Measurements from ENCODE around the gene NPC2.

The NPC2 gene

DNA sequence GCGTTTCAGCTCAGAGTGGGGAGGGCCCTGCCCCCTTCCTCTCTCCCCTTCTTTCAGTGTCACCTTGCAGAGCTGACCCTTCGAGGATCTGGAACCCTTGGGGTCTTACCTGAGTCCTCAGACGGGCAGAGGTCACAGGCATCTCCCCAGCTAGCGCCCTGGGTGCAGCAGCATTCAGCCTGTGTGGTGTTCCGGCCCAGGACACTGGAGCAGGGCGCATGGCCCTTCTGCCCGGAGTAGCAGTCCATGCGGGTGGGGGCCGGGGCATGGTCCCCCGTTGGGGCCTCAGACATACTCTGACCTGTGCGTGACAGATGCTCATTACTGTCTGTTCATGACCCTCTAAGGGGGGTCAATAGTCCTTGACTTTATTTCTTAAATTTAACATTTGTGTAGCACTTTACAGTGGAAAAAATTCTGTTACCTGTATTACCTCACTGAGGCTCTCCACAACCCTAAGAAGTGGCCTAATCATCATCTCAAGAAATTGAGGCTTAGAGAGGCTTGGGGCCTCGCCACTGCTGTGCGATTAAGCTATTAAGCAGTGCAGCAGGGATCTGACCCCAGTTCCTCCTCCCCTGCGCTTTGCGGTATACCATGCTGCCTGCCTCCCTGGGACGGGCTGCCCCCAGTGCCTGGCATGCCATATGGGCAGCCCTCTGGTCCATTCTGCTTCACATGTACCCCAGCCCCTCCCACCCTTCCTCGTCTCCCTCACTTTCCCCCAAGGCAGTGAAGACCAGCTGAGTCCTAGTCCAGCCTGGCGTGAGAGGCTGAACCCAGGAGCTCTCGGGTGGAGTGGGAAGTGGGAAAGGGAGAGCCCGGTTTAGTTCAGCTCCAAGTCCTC is 12.0 kb upstream of the NPC2 start:
- no peak overlapping the region for H3K9ac ChIP-seq (ENCODE audit: low read length in 5 of 5)
- no peaks in the 10 kb centered on the region for H3K9me3 ChIP-seq (ENCODE audit: control insufficient read depth in 5 of 5, low read length in 5 of 5)
- peaks cover 0 to 4% (median 0%) of the 10 kb centered on the region in 5 donors for H3K4me1 ChIP-seq (ENCODE audit: control insufficient read depth in 5 of 5, insufficient read depth in 5 of 5, low read length in 5 of 5)
- H3K27ac ChIP-seq (ENCODE audit: low read depth, low read length), result no peak overlapping the region
- H3K4me3 ChIP-seq (ENCODE audit: low read depth in 1 of 5, low read length in 5 of 5), result no peak overlapping the region
- peaks cover 0 to 87% (median 35%) of the 10 kb centered on the region in 5 donors for H3K36me3 ChIP-seq (ENCODE audit: control insufficient read depth in 5 of 5, insufficient read depth in 5 of 5, low read length in 5 of 5)
- H3K27me3 ChIP-seq (ENCODE audit: control insufficient read depth in 5 of 5, insufficient read depth in 4 of 5, low read length in 5 of 5), result peaks cover 0 to 11% (median 0%) of the 10 kb centered on the region in 5 donors

DNA sequence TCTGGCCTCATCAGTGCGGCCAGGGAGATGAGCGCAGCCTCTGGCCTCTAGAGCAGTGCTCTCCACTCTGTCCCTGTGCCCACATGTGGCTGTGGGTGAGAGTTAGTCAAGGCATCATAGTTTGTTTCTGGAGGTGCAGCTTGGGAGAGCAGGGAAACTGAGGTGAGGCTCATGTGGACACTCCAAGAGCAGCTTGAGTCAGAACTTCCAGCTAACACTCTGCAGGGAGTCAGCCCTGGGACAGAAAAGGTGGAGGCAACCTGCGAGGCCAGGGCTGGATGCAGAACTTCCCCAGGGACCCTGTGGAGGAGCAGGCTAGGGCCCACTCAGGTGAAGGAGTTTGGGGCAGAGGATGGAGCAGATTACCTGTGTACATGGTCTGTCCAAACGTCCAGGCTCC is 11.3 kb upstream of the NPC2 start:
- Histone ChIP-seq H3K36me3 (ENCODE audit: control insufficient read depth in 5 of 5, insufficient read depth in 5 of 5, low read length in 5 of 5) (peaks cover 0 to 82% (median 35%) of the 10 kb centered on the region in 5 donors), H3K9ac (ENCODE audit: low read length in 5 of 5) (no peak overlapping the region), H3K27ac (ENCODE audit: low read depth, low read length) (no peak overlapping the region)

DNA sequence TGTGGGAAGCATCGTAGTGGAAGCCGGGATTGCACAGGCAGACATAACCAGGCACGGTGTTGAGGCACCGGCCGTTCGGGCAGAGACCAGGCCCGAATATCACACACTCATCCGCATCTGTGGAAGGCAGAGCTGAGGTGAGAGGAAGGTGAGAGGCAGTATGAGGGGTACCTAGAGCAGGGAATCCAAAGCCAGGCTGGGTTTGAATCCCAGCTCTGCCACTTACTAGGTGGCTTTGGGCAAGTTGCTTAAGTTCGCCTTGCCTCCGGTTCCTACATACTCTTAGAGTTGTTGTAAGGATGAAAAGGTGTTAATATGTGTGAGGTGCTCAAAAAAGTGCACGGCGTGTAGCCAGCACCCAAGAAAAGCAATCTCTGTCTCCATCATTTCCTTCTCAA is 10.8 kb upstream of the NPC2 start:
- Histone ChIP-seq H3K4me3 (ENCODE audit: low read depth in 1 of 5, low read length in 5 of 5) (no peak overlapping the region), H3K27ac (ENCODE audit: low read depth, low read length) (no peak overlapping the region), H3K9me3 (ENCODE audit: control insufficient read depth in 5 of 5, low read length in 5 of 5) (no peaks in the 10 kb centered on the region), H3K27me3 (ENCODE audit: control insufficient read depth in 5 of 5, insufficient read depth in 4 of 5, low read length in 5 of 5) (peaks cover 0 to 7% (median 0%) of the 10 kb centered on the region in 5 donors), H3K36me3 (ENCODE audit: control insufficient read depth in 5 of 5, insufficient read depth in 5 of 5, low read length in 5 of 5) (peaks cover 0 to 82% (median 35%) of the 10 kb centered on the region in 5 donors), H3K9ac (ENCODE audit: low read length in 5 of 5) (no peak overlapping the region), H3K4me1 (ENCODE audit: control insufficient read depth in 5 of 5, insufficient read depth in 5 of 5, low read length in 5 of 5) (peaks cover 0 to 4% (median 0%) of the 10 kb centered on the region in 5 donors)

More for the DNA sequence above, 11.3 kb upstream of the NPC2 start:
- Histone ChIP-seq H3K4me1 (ENCODE audit: control insufficient read depth in 5 of 5, insufficient read depth in 5 of 5, low read length in 5 of 5) (peaks cover 0 to 4% (median 0%) of the 10 kb centered on the region in 5 donors), H3K4me3 (ENCODE audit: low read depth in 1 of 5, low read length in 5 of 5) (no peak overlapping the region), H3K9me3 (ENCODE audit: control insufficient read depth in 5 of 5, low read length in 5 of 5) (no peaks in the 10 kb centered on the region), H3K27me3 (ENCODE audit: control insufficient read depth in 5 of 5, insufficient read depth in 4 of 5, low read length in 5 of 5) (peaks cover 0 to 11% (median 0%) of the 10 kb centered on the region in 5 donors)

DNA sequence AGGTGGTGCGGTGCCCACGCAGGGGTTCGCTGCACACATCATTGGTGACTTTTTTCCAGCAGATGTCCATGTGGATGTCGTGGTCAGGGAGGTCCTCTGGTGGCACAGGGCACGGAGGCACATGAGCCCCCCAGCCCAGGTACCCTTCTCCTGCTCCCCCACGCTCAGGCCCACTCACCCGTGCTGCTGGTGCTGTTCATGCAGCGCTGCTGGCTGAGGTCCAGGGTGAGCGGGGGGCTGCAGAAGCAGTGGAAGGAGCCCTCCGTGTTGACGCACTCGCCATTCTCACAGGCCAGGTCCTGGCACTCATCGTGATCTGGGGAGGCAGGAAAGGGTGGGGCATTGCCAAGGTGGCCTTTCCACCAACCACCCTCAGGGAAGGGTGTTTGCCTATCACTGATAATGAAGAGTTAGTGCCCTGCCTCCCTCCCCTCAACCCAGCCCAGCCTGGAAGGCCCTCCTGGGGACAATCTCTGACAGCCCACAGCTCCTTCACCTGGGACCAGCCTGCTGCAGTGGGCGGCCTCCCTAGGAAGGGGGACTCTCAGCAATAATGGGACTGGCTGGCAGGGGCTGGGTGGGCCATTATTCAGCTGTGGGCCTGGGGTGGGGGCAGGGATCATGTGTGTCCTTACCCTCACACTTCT is 10.3 kb upstream of the NPC2 start:
- Histone ChIP-seq H3K9ac (ENCODE audit: low read length in 5 of 5) (no peak overlapping the region), H3K27me3 (ENCODE audit: control insufficient read depth in 5 of 5, insufficient read depth in 4 of 5, low read length in 5 of 5) (peaks cover 0 to 2% (median 0%) of the 10 kb centered on the region in 5 donors), H3K27ac (ENCODE audit: low read depth, low read length) (no peak overlapping the region), H3K9me3 (ENCODE audit: control insufficient read depth in 5 of 5, low read length in 5 of 5) (no peaks in the 10 kb centered on the region), H3K4me1 (ENCODE audit: control insufficient read depth in 5 of 5, insufficient read depth in 5 of 5, low read length in 5 of 5) (peaks cover 0 to 4% (median 0%) of the 10 kb centered on the region in 5 donors), H3K4me3 (ENCODE audit: low read depth in 1 of 5, low read length in 5 of 5) (no peak overlapping the region), H3K36me3 (ENCODE audit: control insufficient read depth in 5 of 5, insufficient read depth in 5 of 5, low read length in 5 of 5) (peaks cover 0 to 77% (median 32%) of the 10 kb centered on the region in 5 donors)

DNA sequence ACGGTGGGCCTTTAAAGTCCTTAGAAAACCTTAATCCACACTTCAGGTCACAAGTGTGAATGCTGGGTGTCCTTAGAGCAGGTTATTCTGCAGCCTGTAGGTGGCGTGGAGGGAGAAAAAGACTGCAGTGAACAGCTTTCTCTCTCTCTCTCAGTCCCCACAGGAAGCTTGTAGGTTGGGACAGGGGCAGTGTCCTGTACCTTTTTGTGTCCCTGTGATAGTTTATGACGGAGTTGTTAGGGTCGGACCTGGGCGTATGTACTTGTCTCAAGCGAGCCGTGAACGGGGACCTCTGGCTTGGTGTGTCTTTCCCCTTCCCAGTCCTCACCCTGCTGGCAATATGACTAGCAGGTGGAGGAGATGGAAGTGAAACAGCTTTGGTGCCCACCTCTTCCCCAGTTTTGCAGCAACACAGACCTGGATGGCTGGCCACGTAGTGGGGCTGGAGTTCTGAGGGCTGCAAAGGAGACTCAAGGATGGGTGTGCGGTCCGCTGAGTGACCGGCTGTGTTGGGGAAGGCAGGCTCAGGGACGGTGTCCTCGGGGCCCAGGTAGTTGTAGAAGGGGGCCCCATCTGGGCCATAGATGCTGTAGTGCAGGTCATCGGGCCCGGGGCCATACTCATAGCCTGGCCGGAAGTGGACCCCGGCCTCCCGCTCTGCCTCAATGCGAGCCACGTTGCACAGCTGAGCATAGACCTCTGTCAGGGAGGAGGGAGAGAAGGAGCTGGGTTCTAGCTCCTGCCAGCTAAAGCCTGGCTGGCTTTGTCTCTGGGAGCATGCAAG is 9.3 kb upstream of the NPC2 start:
- peaks cover 0 to 4% (median 0%) of the 10 kb centered on the region in 5 donors for H3K4me1 ChIP-seq (ENCODE audit: control insufficient read depth in 5 of 5, insufficient read depth in 5 of 5, low read length in 5 of 5)
- peaks cover 0 to 2% (median 0%) of the 10 kb centered on the region in 5 donors for H3K27me3 ChIP-seq (ENCODE audit: control insufficient read depth in 5 of 5, insufficient read depth in 4 of 5, low read length in 5 of 5)
- H3K27ac ChIP-seq (ENCODE audit: low read depth, low read length), result no peak overlapping the region
- no peak overlapping the region for H3K4me3 ChIP-seq (ENCODE audit: low read depth in 1 of 5, low read length in 5 of 5)
- peaks cover 0 to 69% (median 25%) of the 10 kb centered on the region in 5 donors for H3K36me3 ChIP-seq (ENCODE audit: control insufficient read depth in 5 of 5, insufficient read depth in 5 of 5, low read length in 5 of 5)
- H3K9ac ChIP-seq (ENCODE audit: low read length in 5 of 5), result peak overlapping the region in 1 of 5 donors; percentile 9
- H3K9me3 ChIP-seq (ENCODE audit: control insufficient read depth in 5 of 5, low read length in 5 of 5), result no peaks in the 10 kb centered on the region

DNA sequence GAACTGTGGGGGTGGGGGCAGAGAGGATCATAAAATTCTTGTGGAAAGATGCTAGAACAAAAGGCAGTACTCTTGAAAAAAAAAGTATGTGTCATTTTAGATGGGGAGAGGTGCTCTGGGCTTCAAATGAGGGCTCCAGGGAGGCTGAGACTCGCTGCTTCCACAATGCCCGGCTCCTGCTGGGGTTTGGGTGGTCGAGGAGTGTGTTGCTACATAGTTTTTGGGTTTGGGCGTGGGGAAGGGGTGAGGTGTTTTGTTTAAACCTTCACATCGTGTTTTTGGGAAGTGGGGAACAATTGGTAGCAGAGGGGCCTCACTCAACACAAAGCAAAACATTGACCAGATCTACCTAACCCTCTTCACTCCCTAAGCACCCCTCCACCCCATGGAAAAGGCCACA is 8.6 kb upstream of the NPC2 start:
- peaks cover 0 to 4% (median 0%) of the 10 kb centered on the region in 5 donors for H3K4me1 ChIP-seq (ENCODE audit: control insufficient read depth in 5 of 5, insufficient read depth in 5 of 5, low read length in 5 of 5)
- no peak overlapping the region for H3K9ac ChIP-seq (ENCODE audit: low read length in 5 of 5)
- no peaks in the 10 kb centered on the region for H3K9me3 ChIP-seq (ENCODE audit: control insufficient read depth in 5 of 5, low read length in 5 of 5)
- no peak overlapping the region for H3K4me3 ChIP-seq (ENCODE audit: low read depth in 1 of 5, low read length in 5 of 5)
- H3K27me3 ChIP-seq (ENCODE audit: control insufficient read depth in 5 of 5, insufficient read depth in 4 of 5, low read length in 5 of 5), result peaks cover 0 to 2% (median 0%) of the 10 kb centered on the region in 5 donors
- H3K36me3 ChIP-seq (ENCODE audit: control insufficient read depth in 5 of 5, insufficient read depth in 5 of 5, low read length in 5 of 5), result peaks cover 0 to 62% (median 22%) of the 10 kb centered on the region in 5 donors
- no peak overlapping the region for H3K27ac ChIP-seq (ENCODE audit: low read depth, low read length)

DNA sequence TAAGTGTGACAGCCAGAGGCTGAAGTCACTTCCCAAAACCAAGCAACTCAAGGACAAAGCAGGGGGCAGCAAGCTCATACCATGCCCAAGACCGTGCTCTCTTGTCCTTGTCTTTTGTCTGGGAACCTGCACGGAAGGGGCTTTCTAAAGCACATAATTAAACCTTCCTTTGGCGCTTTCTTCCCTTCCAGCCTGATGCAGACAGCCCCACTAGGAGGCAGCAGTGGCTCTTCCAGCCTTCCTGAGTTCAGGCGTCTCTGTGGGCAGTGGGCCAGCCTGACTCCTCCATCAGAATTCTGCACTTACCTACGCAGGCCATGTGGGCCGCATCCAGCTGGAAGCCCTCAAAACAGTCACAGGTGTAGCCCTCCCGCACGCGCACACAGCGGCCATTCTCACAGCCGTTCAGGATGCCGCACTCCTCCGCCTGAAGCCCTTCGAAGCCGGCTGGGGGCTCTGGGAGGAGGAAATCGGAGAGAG is 8.1 kb upstream of the NPC2 start:
- H3K36me3 ChIP-seq (ENCODE audit: control insufficient read depth in 5 of 5, insufficient read depth in 5 of 5, low read length in 5 of 5), result peaks cover 0 to 60% (median 20%) of the 10 kb centered on the region in 5 donors
- H3K4me1 ChIP-seq (ENCODE audit: control insufficient read depth in 5 of 5, insufficient read depth in 5 of 5, low read length in 5 of 5), result peaks cover 0 to 4% (median 0%) of the 10 kb centered on the region in 5 donors
- H3K4me3 ChIP-seq (ENCODE audit: low read depth in 1 of 5, low read length in 5 of 5), result no peak overlapping the region
- H3K27ac ChIP-seq (ENCODE audit: low read depth, low read length), result no peak overlapping the region
- H3K9me3 ChIP-seq (ENCODE audit: control insufficient read depth in 5 of 5, low read length in 5 of 5), result no peaks in the 10 kb centered on the region
- peaks cover 0 to 2% (median 0%) of the 10 kb centered on the region in 5 donors for H3K27me3 ChIP-seq (ENCODE audit: control insufficient read depth in 5 of 5, insufficient read depth in 4 of 5, low read length in 5 of 5)
- no peak overlapping the region for H3K9ac ChIP-seq (ENCODE audit: low read length in 5 of 5)

DNA sequence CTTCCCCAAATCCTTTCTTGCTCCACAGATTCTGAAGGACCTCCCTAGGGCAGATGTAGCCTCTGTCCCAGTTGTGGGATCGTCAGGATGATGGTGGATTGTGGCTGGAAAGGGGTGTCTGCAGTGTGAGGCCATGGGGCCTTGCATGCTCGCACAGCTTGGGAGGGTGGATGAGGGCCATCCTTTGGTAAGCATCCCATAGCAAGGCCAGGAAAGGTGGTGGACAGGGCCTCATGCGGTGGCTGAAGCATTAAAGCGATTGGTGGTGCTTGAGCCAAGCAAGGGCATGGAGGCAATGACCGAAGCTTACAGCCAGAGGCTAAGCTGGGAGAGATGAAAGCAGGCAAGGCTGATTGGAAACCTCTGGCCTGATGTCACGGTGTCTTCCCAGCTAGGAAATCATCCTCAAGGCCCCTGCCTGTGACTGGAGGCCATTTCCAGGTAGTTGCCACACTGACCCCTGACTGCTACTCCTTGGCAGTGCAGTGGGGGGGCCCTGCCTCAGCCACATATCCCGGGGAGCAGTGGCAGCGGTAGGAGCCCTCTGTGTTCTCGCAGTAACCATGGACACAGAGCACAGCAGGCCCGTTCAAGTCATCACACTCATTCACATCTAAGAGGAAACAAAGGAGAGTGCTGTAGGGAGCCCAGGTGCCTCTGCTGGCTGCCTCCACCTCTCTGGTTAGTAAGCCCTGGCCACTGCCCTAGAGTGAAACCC is 7.5 kb upstream of the NPC2 start:
- Histone ChIP-seq H3K9ac (ENCODE audit: low read length in 5 of 5) (no peak overlapping the region), H3K9me3 (ENCODE audit: control insufficient read depth in 5 of 5, low read length in 5 of 5) (no peaks in the 10 kb centered on the region), H3K4me1 (ENCODE audit: control insufficient read depth in 5 of 5, insufficient read depth in 5 of 5, low read length in 5 of 5) (peaks cover 0 to 4% (median 0%) of the 10 kb centered on the region in 5 donors), H3K27ac (ENCODE audit: low read depth, low read length) (no peak overlapping the region), H3K36me3 (ENCODE audit: control insufficient read depth in 5 of 5, insufficient read depth in 5 of 5, low read length in 5 of 5) (peaks cover 0 to 58% (median 20%) of the 10 kb centered on the region in 5 donors), H3K4me3 (ENCODE audit: low read depth in 1 of 5, low read length in 5 of 5) (no peak overlapping the region), H3K27me3 (ENCODE audit: control insufficient read depth in 5 of 5, insufficient read depth in 4 of 5, low read length in 5 of 5) (no peaks in the 10 kb centered on the region)

DNA sequence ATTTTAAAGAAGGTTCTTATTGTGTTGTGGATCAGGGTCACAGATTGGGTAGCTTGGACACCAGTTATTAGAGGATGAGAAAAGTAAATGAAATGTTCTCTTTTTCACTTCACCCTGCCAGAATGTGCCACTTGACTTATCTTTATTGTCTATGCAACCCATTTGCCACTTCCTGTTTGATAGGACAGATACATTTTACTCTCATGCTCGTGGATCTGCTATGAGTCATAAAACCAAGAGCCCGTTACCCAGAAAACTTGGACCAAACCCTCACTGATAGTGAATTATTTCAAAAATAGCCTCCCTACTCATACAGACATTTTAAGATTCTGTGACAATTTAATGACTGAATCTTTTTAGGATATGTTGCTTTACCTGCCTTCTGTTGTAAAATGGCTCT is 2.3 kb upstream of the NPC2 start:
- Histone ChIP-seq H3K27ac (ENCODE audit: low read depth, low read length) (no peak overlapping the region), H3K9ac (ENCODE audit: low read length in 5 of 5) (no peak overlapping the region), H3K27me3 (ENCODE audit: control insufficient read depth in 5 of 5, insufficient read depth in 4 of 5, low read length in 5 of 5) (no peaks in the 10 kb centered on the region)

More for the DNA sequence above, 2.3 kb upstream of the NPC2 start:
- Histone ChIP-seq H3K9me3 (ENCODE audit: control insufficient read depth in 5 of 5, low read length in 5 of 5) (no peaks in the 10 kb centered on the region), H3K36me3 (ENCODE audit: control insufficient read depth in 5 of 5, insufficient read depth in 5 of 5, low read length in 5 of 5) (peaks cover 0 to 14% (median 0%) of the 10 kb centered on the region in 5 donors), H3K4me1 (ENCODE audit: control insufficient read depth in 5 of 5, insufficient read depth in 5 of 5, low read length in 5 of 5) (peaks cover 3 to 32% (median 28%) of the 10 kb centered on the region in 5 donors), H3K4me3 (ENCODE audit: low read depth in 1 of 5, low read length in 5 of 5) (no peak overlapping the region)
